HPDE6-E6E7 (cell line): ENCODE data around the gene SRRT.
"Not testable (repeated sequence)": the region's sequence is repeated elsewhere in the genome, so short reads cannot be mapped to it uniquely, and the experiment has no call there.

Experiments
- DNase-seq: peaks from one replicate; pipeline ENCODE4 v3.0.0; 2011; ENCODE audit warnings: missing footprints; ENCODE audit errors: extremely low spot score

The SRRT gene

DNA sequence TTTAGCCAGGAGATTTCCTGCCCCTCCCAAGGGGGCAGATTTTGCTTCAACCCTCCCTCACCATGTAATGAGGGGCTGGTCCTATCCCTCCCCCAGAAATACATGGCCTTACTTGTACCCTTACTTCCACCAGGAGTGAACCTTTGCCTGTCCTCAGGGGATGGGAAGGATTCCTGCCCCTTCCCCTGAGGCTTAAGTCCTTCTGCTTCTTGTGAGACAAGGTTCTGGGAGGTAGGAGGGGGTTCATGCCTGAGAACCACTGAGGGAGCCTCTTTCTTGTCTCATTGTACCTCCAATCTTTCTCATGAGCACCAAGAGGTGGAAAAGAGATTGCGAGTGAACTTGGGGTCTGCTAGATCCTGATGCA, 54.9 kb downstream of the SRRT start:
- DNase-seq: no peak

DNA sequence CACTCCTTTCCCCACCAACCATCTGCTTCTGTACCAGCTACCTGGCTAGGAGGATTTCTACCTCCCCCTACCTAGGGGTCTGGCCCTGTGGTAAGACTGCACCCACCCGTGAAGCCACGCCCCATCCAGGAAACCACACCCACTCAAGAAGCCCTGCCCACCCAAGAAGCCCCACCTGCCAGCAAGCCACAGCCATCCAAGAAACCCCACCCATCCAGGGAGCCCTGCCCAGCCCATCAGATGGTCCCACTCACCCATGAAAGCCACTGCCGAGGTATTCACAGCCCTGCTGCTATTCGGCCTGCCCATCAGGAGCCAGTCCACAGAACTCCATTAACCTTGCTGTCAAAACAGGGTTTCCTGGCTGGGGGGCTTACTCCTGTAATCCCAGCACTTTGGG, 58.8 kb downstream of the SRRT start:
- no peak for DNase-seq

DNA sequence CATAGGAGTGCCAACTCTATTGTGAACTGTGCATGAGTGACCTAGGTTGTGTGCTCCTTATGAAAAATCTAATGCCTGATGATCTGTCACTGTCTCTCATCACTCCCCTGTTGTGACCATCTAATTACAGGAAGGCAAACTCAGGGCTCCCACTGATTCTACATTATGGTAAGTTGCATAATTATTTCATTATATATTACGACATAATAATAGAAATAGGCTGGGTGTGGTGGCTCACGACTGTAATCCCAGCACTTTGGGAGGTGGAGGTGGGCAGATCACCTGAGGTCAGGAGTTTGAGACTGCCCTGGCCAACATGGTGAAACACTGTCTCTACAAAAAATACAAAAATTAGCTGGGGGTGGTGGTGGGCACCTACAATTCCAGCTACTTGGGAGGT, 60.5 kb downstream of the SRRT start:
- DNase-seq: not testable (repeated sequence)

DNA sequence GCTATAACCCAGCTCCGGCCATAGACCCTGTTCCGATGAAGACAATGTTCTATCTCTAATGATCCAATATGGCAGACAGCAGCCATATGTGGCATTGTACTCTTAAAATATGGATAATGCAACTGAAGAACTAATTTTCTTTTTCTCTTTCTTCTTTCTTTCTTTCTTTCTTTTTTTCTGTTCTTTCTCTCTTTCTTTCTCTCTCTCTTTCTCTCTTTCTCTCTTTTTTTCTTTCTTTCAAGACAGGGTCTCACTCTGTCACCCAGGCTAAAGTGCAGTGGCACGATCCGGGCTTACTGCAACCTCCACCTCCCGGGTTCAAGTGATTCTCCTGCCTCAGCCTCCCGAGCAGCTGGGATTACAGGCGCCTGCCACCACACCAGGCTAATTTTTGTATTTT, 61.3 kb downstream of the SRRT start:
- not testable (repeated sequence) for DNase-seq
